ENCODE measurements around the gene ALDH3A1.

- TF ChIP-seq, protein P1, sequence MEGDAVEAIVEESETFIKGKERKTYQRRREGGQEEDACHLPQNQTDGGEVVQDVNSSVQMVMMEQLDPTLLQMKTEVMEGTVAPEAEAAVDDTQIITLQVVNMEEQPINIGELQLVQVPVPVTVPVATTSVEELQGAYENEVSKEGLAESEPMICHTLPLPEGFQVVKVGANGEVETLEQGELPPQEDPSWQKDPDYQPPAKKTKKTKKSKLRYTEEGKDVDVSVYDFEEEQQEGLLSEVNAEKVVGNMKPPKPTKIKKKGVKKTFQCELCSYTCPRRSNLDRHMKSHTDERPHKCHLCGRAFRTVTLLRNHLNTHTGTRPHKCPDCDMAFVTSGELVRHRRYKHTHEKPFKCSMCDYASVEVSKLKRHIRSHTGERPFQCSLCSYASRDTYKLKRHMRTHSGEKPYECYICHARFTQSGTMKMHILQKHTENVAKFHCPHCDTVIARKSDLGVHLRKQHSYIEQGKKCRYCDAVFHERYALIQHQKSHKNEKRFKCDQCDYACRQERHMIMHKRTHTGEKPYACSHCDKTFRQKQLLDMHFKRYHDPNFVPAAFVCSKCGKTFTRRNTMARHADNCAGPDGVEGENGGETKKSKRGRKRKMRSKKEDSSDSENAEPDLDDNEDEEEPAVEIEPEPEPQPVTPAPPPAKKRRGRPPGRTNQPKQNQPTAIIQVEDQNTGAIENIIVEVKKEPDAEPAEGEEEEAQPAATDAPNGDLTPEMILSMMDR (IDR thresholded peaks at IDR 0.05; ENCODE audit: poor library complexity, severe bottlenecking) = no peak
- no peak for TF ChIP-seq POLR2AphosphoS5 (IDR thresholded peaks at IDR 0.05)
- TF ChIP-seq RAD21 (conservative IDR thresholded peaks at IDR 0.05) = no peak
- TF ChIP-seq, protein P2, sequence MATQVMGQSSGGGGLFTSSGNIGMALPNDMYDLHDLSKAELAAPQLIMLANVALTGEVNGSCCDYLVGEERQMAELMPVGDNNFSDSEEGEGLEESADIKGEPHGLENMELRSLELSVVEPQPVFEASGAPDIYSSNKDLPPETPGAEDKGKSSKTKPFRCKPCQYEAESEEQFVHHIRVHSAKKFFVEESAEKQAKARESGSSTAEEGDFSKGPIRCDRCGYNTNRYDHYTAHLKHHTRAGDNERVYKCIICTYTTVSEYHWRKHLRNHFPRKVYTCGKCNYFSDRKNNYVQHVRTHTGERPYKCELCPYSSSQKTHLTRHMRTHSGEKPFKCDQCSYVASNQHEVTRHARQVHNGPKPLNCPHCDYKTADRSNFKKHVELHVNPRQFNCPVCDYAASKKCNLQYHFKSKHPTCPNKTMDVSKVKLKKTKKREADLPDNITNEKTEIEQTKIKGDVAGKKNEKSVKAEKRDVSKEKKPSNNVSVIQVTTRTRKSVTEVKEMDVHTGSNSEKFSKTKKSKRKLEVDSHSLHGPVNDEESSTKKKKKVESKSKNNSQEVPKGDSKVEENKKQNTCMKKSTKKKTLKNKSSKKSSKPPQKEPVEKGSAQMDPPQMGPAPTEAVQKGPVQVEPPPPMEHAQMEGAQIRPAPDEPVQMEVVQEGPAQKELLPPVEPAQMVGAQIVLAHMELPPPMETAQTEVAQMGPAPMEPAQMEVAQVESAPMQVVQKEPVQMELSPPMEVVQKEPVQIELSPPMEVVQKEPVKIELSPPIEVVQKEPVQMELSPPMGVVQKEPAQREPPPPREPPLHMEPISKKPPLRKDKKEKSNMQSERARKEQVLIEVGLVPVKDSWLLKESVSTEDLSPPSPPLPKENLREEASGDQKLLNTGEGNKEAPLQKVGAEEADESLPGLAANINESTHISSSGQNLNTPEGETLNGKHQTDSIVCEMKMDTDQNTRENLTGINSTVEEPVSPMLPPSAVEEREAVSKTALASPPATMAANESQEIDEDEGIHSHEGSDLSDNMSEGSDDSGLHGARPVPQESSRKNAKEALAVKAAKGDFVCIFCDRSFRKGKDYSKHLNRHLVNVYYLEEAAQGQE (IDR thresholded peaks at IDR 0.05; ENCODE audit: borderline replicate concordance) = no peak
- no peak for TF ChIP-seq SMC3 (conservative IDR thresholded peaks at IDR 0.05; ENCODE audit: poor library complexity)
- TF ChIP-seq EZH2 (IDR thresholded peaks at IDR 0.05; ENCODE audit: borderline replicate concordance, insufficient read depth, low read length, poor library complexity, severe bottlenecking) = no peak
Observed at GRCh38 chr17:19720210-19720475, 28.0 kb downstream of the ALDH3A1 start.
